Uterus (tissue), 4 donors: Measurements from ENCODE around the gene C3orf70. TPM values are rescaled to one million over a fixed set of nuclear protein-coding genes. Genes with fewer than 3 reads are reported as not detected.

Experiments
- DNase-seq, 2 donors: peaks; one replicate each; pipeline ENCODE4 v3.0.0-alpha.2; 2019 to 2020
- H3K27ac ChIP-seq, 2 donors: fragments of 200-600 bp; sonication (generic); 1 replicate in 1 of 2; 2 replicates in 1 of 2; pipeline ENCODE4 v1.5.1; 2016 to 2018
- H3K27me3 ChIP-seq, 2 donors: fragments of 200-600 bp; sonication (generic); one replicate each; pipeline ENCODE4 v1.5.1; 2018 to 2019; ENCODE audit warnings: control low read depth in 1 of 2
- H3K36me3 ChIP-seq, 2 donors: fragments of 200-600 bp; sonication (generic); one replicate each; pipeline ENCODE4 v1.5.1; 2019; ENCODE audit warnings: control low read depth in 1 of 2
- H3K4me1 ChIP-seq, 2 donors: fragments of 200-600 bp; sonication (generic); one replicate each; pipeline ENCODE4 v1.5.1; 2018 to 2019; ENCODE audit warnings: control low read depth in 1 of 2
- H3K4me3 ChIP-seq, 2 donors: fragments of 200-600 bp; sonication (generic); 1 replicate in 1 of 2; 2 replicates in 1 of 2; pipeline ENCODE4 v1.5.1; 2018 to 2019; ENCODE audit warnings: mild to moderate bottlenecking in 1 of 2
- H3K9me3 ChIP-seq, 2 donors: fragments of 200-600 bp; sonication (generic); one replicate each; pipeline ENCODE4 v1.5.1; 2019; ENCODE audit warnings: control low read depth in 1 of 2
- POLR2A ChIP-seq, 2 donors: fragments of 450-650 bp; IDR thresholded peaks; one replicate each; pipeline ENCODE4 v1.6.1; 2016; ENCODE audit warnings: antibody characterized with exemption in 2 of 2, mild to moderate bottlenecking in 1 of 2, moderate library complexity in 1 of 2
- intact Hi-C: fragments of 100-400 bp; cut with DNase I; formaldehyde crosslinking; loops from one replicate; pipeline ENCODE4 v1.15.1; 2023; ENCODE audit warnings: low total_unique reads
- total RNA-seq, 4 donors: library from RNA; depleted of rRNA in 3 of 4; stranded (reverse); fragments of >200 nt in 3 of 4; gene quantifications; one replicate each; pipeline versions ENCODE4 v1.1.0 to v1.2.4, GENCODE V29; 2014 to 2023
- TF ChIP-seq, protein P1 (sequence below), 4 experiments: fragments of 200-600 bp in 2 of 4; fragments of 450-650 bp in 2 of 4; sonication (generic) in 2 of 4; IDR thresholded peaks; one replicate each; pipeline ENCODE4 v1.5.1; 2016 to 2019; ENCODE audit warnings: antibody characterized with exemption in 4 of 4, mild to moderate bottlenecking in 2 of 4, moderate library complexity in 1 of 4
- donor health status: DM: yes; HTN: yes; CAD: no.

The C3orf70 gene
- total RNA-seq, 4 donors from 2014 or later, result 4.4 to 24.4 (median 16.9) TPM

DNA sequence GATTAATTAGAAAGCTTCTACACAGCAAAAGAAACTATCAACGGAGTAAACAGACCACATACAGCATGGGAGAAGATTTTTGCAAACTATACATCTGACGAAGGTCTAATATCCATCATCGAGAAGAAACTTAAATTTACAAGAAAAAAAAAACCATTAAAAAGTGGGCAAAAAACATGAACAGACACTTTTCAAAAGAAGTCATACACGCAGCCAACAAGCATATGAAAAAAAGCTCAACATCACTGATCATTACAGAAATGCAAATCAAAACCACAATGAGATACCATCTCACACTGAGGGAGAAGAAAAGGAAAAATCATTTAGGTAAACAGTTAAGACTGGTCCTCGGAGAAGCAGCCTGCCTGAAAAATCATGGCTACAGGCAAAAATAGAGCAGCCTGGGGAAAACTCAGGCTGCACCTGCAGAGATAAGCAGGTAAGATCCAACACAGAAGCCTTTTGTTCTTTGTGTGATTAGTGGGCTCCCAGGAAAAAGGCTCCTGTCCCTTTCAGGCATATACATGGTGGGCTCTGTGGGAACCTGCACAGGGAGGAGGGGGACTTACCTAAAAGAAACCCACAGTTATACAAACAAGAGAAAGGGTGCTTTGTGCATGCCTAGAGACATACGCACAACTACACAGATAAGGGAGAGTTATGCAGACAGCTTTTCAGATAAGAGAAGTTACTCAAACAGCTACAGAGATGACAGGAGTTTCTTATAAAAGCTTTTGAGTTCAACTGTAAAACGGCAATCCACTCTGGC is 49.3 kb downstream of the C3orf70 start:
- no peak for DNase-seq
- TF ChIP-seq POLR2A (IDR thresholded peaks at IDR 0.05), result no peak
- TF ChIP-seq, protein P1, sequence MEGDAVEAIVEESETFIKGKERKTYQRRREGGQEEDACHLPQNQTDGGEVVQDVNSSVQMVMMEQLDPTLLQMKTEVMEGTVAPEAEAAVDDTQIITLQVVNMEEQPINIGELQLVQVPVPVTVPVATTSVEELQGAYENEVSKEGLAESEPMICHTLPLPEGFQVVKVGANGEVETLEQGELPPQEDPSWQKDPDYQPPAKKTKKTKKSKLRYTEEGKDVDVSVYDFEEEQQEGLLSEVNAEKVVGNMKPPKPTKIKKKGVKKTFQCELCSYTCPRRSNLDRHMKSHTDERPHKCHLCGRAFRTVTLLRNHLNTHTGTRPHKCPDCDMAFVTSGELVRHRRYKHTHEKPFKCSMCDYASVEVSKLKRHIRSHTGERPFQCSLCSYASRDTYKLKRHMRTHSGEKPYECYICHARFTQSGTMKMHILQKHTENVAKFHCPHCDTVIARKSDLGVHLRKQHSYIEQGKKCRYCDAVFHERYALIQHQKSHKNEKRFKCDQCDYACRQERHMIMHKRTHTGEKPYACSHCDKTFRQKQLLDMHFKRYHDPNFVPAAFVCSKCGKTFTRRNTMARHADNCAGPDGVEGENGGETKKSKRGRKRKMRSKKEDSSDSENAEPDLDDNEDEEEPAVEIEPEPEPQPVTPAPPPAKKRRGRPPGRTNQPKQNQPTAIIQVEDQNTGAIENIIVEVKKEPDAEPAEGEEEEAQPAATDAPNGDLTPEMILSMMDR (IDR thresholded peaks at IDR 0.05), result no peak
- Histone ChIP-seq H3K4me1 (no peaks in the 10 kb centered on the region), H3K9me3 (no peaks in the 10 kb centered on the region), H3K27me3 (no peaks in the 10 kb centered on the region), H3K36me3 (no peaks in the 10 kb centered on the region), H3K4me3 (no peak overlapping the region), H3K27ac (no peak overlapping the region)
- intact Hi-C loops, result no loop called here

DNA sequence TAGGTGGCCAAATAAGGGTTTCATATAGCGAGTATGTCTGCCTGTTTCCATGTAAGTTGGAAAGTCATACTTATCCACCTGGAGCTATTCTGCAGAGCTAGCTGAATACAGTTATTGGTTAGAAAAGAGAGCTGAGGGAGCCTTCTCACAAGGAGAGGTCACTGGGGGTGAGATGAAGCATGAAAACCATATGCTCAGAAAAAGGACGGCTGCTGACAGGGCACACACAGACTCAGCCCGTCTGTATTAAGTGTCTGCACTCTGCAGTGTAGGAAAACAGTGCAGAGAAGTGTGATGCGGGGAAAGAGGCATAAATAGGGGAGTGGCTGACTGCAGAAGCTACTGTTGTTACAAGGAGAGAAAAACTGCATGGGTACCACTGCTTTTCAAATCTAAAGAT is 58.2 kb downstream of the C3orf70 start:
- Histone ChIP-seq H3K36me3 (no peaks in the 10 kb centered on the region), H3K4me1 (peaks cover 0 to under 1% of the 10 kb centered on the region in 2 donors), H3K27ac (no peak overlapping the region), H3K9me3 (no peaks in the 10 kb centered on the region), H3K4me3 (no peak overlapping the region), H3K27me3 (no peaks in the 10 kb centered on the region)
- TF ChIP-seq POLR2A (IDR thresholded peaks at IDR 0.05), result no peak
- TF ChIP-seq, protein P1 (IDR thresholded peaks at IDR 0.05), result no peak
- no peak for DNase-seq
- intact Hi-C loops, result no loop called here

DNA sequence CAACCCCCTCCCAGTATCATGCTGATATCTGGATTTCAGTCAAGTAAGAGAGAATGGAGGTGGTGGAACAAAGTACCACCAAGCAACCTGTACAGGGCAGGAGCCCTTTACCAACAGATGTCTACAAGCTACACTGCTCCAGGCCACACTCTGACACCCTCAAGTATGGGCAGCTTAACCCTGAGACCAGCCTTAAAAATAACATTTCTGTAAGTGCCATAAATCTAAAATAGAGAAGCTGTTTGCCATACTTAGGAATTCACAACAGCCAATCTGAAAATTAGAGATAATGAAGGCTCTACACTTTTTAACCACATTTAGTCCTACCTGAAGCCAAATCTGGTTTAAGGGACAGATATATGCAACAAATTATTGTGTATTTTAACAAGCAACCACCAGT is 59.7 kb downstream of the C3orf70 start:
- Histone ChIP-seq H3K9me3 (no peaks in the 10 kb centered on the region), H3K4me3 (no peak overlapping the region), H3K4me1 (peaks cover 0 to 3% of the 10 kb centered on the region in 2 donors), H3K36me3 (no peaks in the 10 kb centered on the region), H3K27ac (no peak overlapping the region), H3K27me3 (no peaks in the 10 kb centered on the region)
- intact Hi-C loops, result no loop called here
- DNase-seq, result no peak
- no peak for TF ChIP-seq POLR2A (IDR thresholded peaks at IDR 0.05)
- TF ChIP-seq, protein P1 (IDR thresholded peaks at IDR 0.05), result no peak

DNA sequence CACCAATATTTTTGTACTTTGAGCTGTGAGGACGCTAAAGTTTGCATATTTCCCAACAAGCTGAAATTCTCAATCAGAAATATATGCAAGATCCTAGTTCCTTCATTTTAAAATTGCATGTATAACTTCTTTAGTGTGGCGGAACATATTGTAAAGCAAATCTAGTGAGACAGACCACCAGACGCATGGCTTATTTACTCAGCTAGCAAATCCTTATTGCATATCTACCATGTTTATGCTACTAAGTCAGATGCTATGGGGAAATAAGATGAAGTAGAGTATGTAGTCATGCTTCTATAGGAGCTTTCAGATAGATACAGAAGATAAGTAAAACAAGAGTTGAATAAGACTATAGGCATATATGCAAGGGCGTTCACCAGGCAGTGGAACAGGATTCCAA is 62.0 kb downstream of the C3orf70 start:
- no peak for TF ChIP-seq POLR2A (IDR thresholded peaks at IDR 0.05)
- TF ChIP-seq, protein P1 (IDR thresholded peaks at IDR 0.05), result no peak

DNA sequence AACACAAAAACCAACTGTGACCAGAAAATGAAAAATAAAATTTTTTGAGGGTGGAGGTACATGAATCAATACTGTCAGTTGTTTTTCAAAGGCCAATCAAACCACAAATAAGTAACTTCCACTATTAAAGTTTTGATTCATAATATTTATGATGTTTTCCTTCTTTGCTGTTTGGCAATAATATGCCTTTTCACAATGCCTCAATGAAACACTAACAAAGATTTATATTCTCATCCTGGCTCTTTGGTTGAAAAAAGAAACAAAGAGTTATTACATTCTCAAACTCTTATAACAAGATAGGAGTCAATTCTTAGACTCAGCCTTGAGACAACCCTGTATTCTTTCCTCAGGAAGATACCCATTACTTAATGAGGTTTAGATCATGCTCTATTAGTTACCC is 63.1 kb downstream of the C3orf70 start:
- H3K36me3 ChIP-seq, result no peaks in the 10 kb centered on the region
- TF ChIP-seq, protein P1 (IDR thresholded peaks at IDR 0.05), result no peak
- TF ChIP-seq POLR2A (IDR thresholded peaks at IDR 0.05), result no peak
- no peaks in the 10 kb centered on the region for H3K27me3 ChIP-seq
- H3K4me1 ChIP-seq, result peaks cover 0 to 3% of the 10 kb centered on the region in 2 donors
- DNase-seq, result no peak
- no peak overlapping the region for H3K4me3 ChIP-seq
- no peak overlapping the region for H3K27ac ChIP-seq
- H3K9me3 ChIP-seq, result no peaks in the 10 kb centered on the region
- intact Hi-C loops, result no loop called here

More for the DNA sequence above, 62.0 kb downstream of the C3orf70 start:
- no peak for DNase-seq
- H3K27me3 ChIP-seq, result no peaks in the 10 kb centered on the region
- intact Hi-C loops, result no loop called here
- H3K36me3 ChIP-seq, result no peaks in the 10 kb centered on the region
- peaks cover 0 to 3% of the 10 kb centered on the region in 2 donors for H3K4me1 ChIP-seq
- H3K9me3 ChIP-seq, result no peaks in the 10 kb centered on the region
- no peak overlapping the region for H3K4me3 ChIP-seq
- no peak overlapping the region for H3K27ac ChIP-seq
